Loucy (cell line): ENCODE measurements around the gene USP6.
"Not testable (repeated sequence)": the region's sequence is repeated elsewhere in the genome, so short reads cannot be mapped to it uniquely, and the experiment has no call there.

Experiments used
- CTCF ChIP-seq: fragments of 200-600 bp; sonication (generic); conservative IDR thresholded peaks from 2 replicates; pipeline ENCODE4 v1.5.1; 2014; ENCODE audit warnings: mild to moderate bottlenecking, antibody characterized with exemption, low read length
- EZH2phosphoT487 ChIP-seq: fragments of 200-600 bp; IDR thresholded peaks from 2 replicates; pipeline ENCODE4 v1.6.1; 2018; ENCODE audit warnings: antibody characterized with exemption, mild to moderate bottlenecking, moderate library complexity, borderline replicate concordance

GRCh38 chr17:5122056-5122455 lies 6.2 kb downstream of the USP6 start:
- not testable (repeated sequence) for TF ChIP-seq CTCF, EZH2phosphoT487
